GM13976 (cell line): ENCODE results near the gene DNAJB1.

Source experiments
- DNase-seq: peaks from one replicate; pipeline ENCODE4 v3.0.0; 2012; ENCODE audit warnings: low spot score
- in situ Hi-C: fragments of 300-500 bp; cut with MboI; formaldehyde crosslinking; loops from one replicate; pipeline ENCODE4 v1.12.0; 2022; ENCODE audit warnings: low sequenced_read_pairs, mixed read lengths, inconsistent platforms; ENCODE audit not compliant: unreplicated experiment
- TF ChIP-seq, protein P1 (sequence below): IDR thresholded peaks from 2 replicates; pipeline ENCODE4 v1.5.1; 2012; ENCODE audit warnings: borderline replicate concordance, mild to moderate bottlenecking; ENCODE audit not compliant: insufficient read depth; ENCODE audit errors: extremely low read depth, missing control alignments, control extremely low read depth

Gene DNAJB1

DNA sequence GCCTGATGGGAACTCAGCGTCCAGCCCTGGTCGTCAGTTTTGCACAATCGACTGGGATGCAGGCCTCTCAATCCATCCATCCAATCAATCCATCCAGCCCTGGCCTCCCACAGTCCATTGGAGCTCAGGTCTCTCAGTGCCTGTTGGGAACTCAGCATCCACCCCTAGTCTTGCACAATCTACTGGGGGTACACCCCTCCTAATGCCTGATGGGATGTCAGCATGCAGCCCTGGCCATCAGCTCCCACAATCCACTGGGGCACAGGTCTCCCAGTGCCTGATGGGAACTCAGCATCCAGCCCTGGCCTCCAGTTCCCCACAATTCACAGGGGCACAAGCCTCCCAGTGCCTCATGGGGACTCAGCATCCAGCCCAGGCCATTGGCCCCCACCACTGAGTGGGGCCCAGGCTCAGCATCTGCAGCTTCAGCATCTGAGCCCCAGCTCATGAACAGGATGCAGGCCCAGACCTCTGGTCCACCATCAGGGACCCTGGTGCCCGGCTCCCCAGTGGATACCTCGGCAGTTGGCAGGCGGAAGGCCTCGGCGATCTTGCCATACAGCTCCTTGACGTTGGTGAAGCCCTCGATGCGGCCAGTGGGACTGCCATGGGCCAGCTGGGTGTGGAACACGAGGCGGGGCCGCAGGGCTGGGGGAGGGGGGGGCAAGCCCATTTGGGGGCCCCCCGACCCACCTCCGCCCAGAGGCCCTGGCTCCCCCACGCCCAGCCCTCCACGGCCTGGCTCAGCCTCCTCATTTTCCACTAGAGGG is 35.8 kb downstream of the DNAJB1 start:
- TF ChIP-seq, protein P1, sequence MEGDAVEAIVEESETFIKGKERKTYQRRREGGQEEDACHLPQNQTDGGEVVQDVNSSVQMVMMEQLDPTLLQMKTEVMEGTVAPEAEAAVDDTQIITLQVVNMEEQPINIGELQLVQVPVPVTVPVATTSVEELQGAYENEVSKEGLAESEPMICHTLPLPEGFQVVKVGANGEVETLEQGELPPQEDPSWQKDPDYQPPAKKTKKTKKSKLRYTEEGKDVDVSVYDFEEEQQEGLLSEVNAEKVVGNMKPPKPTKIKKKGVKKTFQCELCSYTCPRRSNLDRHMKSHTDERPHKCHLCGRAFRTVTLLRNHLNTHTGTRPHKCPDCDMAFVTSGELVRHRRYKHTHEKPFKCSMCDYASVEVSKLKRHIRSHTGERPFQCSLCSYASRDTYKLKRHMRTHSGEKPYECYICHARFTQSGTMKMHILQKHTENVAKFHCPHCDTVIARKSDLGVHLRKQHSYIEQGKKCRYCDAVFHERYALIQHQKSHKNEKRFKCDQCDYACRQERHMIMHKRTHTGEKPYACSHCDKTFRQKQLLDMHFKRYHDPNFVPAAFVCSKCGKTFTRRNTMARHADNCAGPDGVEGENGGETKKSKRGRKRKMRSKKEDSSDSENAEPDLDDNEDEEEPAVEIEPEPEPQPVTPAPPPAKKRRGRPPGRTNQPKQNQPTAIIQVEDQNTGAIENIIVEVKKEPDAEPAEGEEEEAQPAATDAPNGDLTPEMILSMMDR, result no peak
- no peak for DNase-seq
- in situ Hi-C loops, result loop anchor here (25.0 kb wide), 1 partner anchor 295 kb away; no protein-coding TSS in a partner anchor

DNA sequence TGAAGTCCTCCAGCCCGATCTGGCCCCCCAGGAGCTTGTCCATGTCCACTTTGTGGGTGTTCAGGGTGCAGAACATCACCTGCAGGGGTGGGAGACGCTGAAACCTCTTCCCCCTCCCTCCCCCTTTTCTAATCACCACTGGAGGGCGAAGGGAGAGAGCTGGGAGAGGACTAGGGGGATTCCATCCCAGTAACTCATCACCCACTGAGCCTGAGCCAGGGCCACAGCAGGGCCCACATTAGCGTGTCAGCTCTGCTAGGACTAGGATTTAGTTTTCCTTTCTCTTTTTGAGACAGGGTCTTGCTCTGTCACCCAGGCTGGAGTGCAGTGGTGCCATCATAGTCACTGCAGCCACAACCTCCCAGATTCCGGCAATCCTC is 37.5 kb downstream of the DNAJB1 start:
- TF ChIP-seq, protein P1, result no peak
- peak; percentile 39 for DNase-seq
- in situ Hi-C loops, result loop anchor here (25.0 kb wide), 1 partner anchor 293 kb away; no protein-coding TSS in a partner anchor

DNA sequence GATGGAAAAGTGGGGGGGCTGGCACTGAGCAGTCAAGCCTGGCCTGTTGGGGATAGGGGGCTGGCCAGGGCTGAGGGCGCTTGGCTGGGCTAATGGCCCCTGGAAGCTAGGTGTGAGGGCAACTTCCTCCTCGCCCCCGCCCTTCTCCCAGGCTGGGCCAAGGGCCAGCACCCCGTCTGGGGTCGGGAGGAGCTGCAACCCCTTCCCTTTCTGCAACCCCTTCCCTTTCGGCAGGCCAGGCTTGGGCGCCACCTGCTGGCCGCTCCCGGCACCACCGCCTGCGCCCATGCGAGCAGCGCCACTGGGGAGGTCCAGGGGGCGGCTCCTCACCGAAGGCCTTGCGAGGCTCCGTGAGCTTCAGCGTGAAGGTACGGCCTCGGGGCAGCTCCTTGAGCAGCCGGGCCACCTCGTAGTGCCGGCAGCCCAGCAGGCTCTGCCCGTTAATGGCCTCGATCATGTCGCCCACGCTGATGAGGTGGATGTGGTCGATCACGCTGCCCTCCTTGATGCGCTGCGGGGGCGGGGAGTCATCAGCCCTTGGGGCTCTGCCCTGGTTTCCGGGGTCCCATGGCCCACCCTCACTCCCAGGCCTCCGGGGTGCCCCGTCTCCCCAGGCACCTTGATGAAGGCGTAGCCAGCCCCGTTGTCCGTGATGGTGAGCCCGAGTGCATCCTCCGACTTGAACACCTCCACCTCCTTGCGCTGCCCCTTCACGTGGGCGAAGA is 38.1 kb downstream of the DNAJB1 start:
- in situ Hi-C loops, result loop anchor here (25.0 kb wide), 1 partner anchor 293 kb away; no protein-coding TSS in a partner anchor
- TF ChIP-seq, protein P1, result peak; percentile 100
- peak; percentile 92 for DNase-seq

DNA sequence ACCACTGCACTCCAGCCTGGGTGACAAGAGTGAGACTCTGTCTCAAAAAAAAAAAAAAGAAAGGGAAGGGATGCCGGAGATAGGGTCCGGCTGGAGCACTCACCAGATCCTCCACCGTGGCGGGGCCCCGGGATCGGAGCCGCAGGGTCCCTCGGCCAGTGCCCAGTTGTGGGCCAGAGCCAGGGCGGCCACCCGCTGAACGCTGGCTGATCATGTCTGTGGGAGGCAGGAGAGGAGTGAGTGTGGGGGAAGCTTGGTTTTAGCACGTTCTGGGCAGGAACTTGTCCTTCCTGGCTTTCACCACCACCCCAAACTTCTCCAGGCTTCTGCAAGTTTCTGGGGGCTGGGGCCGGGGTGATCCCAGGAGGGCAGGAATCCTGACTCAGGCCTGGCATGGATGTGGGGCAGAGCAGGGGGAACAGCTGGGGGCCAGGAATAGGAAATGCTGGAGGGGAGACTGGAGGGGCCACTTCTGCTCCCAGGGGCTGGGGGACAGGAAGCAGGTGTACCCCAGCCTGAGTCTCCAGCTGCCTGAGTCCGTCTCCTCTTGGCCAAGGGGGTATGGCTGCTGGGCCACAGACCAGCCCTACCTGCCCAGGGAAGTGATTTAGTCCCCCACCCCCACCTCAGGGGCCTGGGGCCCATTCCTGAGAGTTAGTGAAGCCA is 38.8 kb downstream of the DNAJB1 start:
- TF ChIP-seq, protein P1, result no peak
- DNase-seq, result no peak
- in situ Hi-C loops, result loop anchor here (25.0 kb wide), 1 partner anchor 292 kb away; no protein-coding TSS in a partner anchor

DNA sequence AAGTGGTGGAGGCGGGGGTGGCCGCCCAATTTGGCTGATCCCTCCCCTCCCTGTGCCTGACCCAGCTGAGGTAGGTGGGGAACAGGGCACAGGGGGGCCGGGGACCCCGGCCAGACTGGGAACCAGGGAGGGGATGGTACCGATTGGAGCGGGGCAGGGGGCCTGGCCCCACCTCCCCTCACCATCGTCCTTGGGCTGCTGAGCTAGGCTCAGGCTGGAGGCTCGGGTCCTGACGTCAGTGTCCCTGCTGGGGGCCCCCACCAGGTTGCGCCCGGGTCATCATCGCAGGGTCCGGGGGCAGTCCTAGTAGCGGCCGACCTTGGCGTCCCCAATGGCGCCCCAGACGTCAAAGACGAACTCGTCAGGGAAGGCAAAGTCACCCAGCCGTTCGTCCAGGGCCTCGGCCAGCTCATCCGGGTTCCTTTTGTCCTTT is 40.1 kb downstream of the DNAJB1 start:
- in situ Hi-C loops, result loop anchor here (25.0 kb wide), 1 partner anchor 291 kb away; no protein-coding TSS in a partner anchor
- TF ChIP-seq, protein P1, result no peak
- no peak for DNase-seq

DNA sequence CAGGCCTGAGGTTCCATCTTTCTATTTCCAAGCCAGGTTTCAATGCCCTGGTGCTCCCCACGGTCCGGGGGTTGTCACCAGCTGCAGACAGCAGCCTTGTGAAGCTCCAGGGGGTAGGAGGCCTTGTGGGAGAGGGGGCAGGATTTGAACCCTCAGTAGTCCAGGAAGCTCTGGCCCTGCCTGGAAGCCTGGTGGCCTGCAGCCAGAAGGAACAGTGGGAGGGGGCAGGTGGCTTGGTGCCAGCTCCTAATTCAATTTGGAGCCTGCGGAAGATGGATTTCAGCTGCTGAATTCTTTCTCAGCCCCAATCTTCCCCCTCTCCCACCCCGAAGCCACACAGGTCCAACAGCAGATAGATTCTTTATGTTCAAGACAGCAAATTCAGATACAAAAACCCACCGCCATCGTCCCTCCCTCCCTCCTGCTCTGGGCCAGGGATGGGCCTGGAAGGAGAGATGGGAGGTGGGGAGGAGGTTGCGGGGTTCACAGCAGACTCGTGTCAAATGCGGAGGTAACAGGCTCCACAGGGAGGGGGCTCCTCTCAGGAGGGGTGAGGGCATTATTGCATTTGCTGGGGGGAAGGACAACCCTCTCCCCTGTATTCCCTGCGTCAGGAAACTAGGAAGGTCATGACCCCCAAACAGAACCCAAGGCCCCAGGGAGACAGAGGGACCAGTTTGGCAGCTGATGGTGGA is 40.6 kb downstream of the DNAJB1 start:
- in situ Hi-C loops, result loop anchor here (25.0 kb wide), 1 partner anchor 290 kb away; no protein-coding TSS in a partner anchor
- TF ChIP-seq, protein P1, result no peak
- DNase-seq, result no peak
